K562 (cell line): ENCODE data around the gene TAL1. TPM values are rescaled to one million over a fixed set of nuclear protein-coding genes. Genes with fewer than 3 reads are reported as not detected.
A peak's percentile ranks its signal among the peaks of the same experiment; 100 is the strongest.

Source experiments
- CEBPB ChIP-seq: fragments of 450-650 bp; IDR thresholded peaks from 2 replicates; pipeline ENCODE4 v1.6.1; 2016; ENCODE audit warnings: missing genetic modification characterization, missing compliant biosample characterization
- CEBPZ ChIP-seq: fragments of 150-350 bp; IDR thresholded peaks from 2 replicates; pipeline ENCODE4 v1.6.1; 2014; ENCODE audit warnings: low read depth, mild to moderate bottlenecking, low read length, borderline replicate concordance
- DNMT1 ChIP-seq: fragments of 450-650 bp; IDR thresholded peaks from 2 replicates; pipeline ENCODE4 v1.6.1; 2016; ENCODE audit warnings: antibody characterized with exemption, mild to moderate bottlenecking
- FOXM1 ChIP-seq, 2 experiments: fragments of 450-650 bp in 1 of 2; sonication (generic) in 1 of 2; formaldehyde crosslinking in 1 of 2; IDR thresholded peaks; 2 replicates each; pipeline versions ENCODE4 v1.6.1 to v1.9.0; 2017 to 2022; ENCODE audit warnings: low read depth in 2 of 2, mild to moderate bottlenecking in 2 of 2, missing genetic modification reagents in 1 of 2, moderate library complexity in 1 of 2
- GATAD2A ChIP-seq: fragments of 450-650 bp; IDR thresholded peaks from 2 replicates; pipeline ENCODE4 v1.6.1; 2017
- HLTF ChIP-seq: fragments of 450-650 bp; IDR thresholded peaks from 2 replicates; pipeline ENCODE4 v1.6.1; 2016
- HMG20B ChIP-seq: fragments of 250-450 bp; sonication (Bioruptor Pico); IDR thresholded peaks from 2 replicates; pipeline ENCODE4 v1.5.0; 2021; ENCODE audit warnings: mild to moderate bottlenecking
- IRF2 ChIP-seq: sonication (generic); formaldehyde crosslinking; IDR thresholded peaks from 2 replicates; pipeline ENCODE4 v1.8.1; 2022; ENCODE audit warnings: mild to moderate bottlenecking, missing genetic modification reagents
- JUND ChIP-seq, 2 experiments: IDR thresholded peaks; 2 replicates in 1 of 2; 3 replicates in 1 of 2; pipeline ENCODE4 v1.6.1; 2011; ENCODE audit warnings: borderline replicate concordance in 2 of 2, low read depth in 2 of 2, low read length in 2 of 2, improper control_type of control experiment in 1 of 2, missing biosample characterization in 1 of 2, missing genetic modification characterization in 1 of 2, missing genetic modification reagents in 1 of 2
- MCM2 ChIP-seq: fragments of 450-650 bp; IDR thresholded peaks from 2 replicates; pipeline ENCODE4 v1.6.1; 2017; ENCODE audit warnings: low read depth, mild to moderate bottlenecking
- PURB ChIP-seq: sonication (generic); formaldehyde crosslinking; IDR thresholded peaks from 2 replicates; pipeline ENCODE4 v1.9.0; 2021; ENCODE audit warnings: low read depth, mild to moderate bottlenecking, missing genetic modification reagents
- RBFOX2 ChIP-seq: fragments of 200-400 bp; formaldehyde crosslinking; IDR thresholded peaks from 2 replicates; pipeline ENCODE4 v1.6.1; 2017; ENCODE audit warnings: low read depth, mild to moderate bottlenecking, low read length, moderate library complexity
- SETDB1 ChIP-seq: IDR thresholded peaks from one replicate; pipeline ENCODE4 v1.6.1; 2012; ENCODE audit warnings: low read length, control low read depth, inconsistent platforms
- SMAD4 ChIP-seq: fragments of 250-450 bp; sonication (Bioruptor Pico); conservative IDR thresholded peaks from 2 replicates; pipeline ENCODE4 v1.8.0; 2021; ENCODE audit warnings: inconsistent platforms, mild to moderate bottlenecking, moderate library complexity
- TCF3 ChIP-seq: sonication (generic); formaldehyde crosslinking; IDR thresholded peaks from 2 replicates; pipeline ENCODE4 v1.4.0; 2020; ENCODE audit warnings: mild to moderate bottlenecking, missing genetic modification reagents
- THAP7 ChIP-seq: fragments of 250-450 bp; sonication (Bioruptor Pico); IDR thresholded peaks from 2 replicates; pipeline ENCODE4 v1.5.0; 2021
- TRIM24 ChIP-seq, 2 experiments: fragments of 450-650 bp; IDR thresholded peaks; 2 replicates each; pipeline ENCODE4 v1.6.1; 2016
- ZBTB9 ChIP-seq: fragments of 450-650 bp; formaldehyde crosslinking; IDR thresholded peaks from 2 replicates; pipeline ENCODE4 v1.4.0; 2020; ENCODE audit warnings: mild to moderate bottlenecking, moderate library complexity
- ZNF121 ChIP-seq: sonication (generic); formaldehyde crosslinking; conservative IDR thresholded peaks from 2 replicates; pipeline ENCODE4 v1.8.0; 2022; ENCODE audit warnings: missing genetic modification reagents
- ZNF232 ChIP-seq: sonication (generic); formaldehyde crosslinking; IDR thresholded peaks from 2 replicates; pipeline ENCODE4 v1.8.0; 2022; ENCODE audit warnings: mild to moderate bottlenecking, missing genetic modification reagents
- ZNF277 ChIP-seq: fragments of 250-450 bp; sonication (Bioruptor Pico); IDR thresholded peaks from 2 replicates; pipeline ENCODE4 v1.8.0; 2022; ENCODE audit warnings: inconsistent platforms, mild to moderate bottlenecking, moderate library complexity, borderline replicate concordance
- ZZZ3 ChIP-seq: fragments of 450-650 bp; IDR thresholded peaks from 2 replicates; pipeline ENCODE4 v1.6.1; 2016; ENCODE audit warnings: antibody characterized with exemption, mild to moderate bottlenecking, moderate library complexity
- polyA plus RNA-seq, 8 experiments: library from polyadenylated mRNA; depleted of rRNA in 4 of 8; stranded (reverse) in 5 of 8; unstranded in 3 of 8; fragments of >200 nt; fragmentation: Nextera tagmentation in 2 of 8; fragmentation: Illumina TruSeq in 1 of 8; extraction: Ambion mirVana in 2 of 8; extraction: Trizol in 1 of 8; gene quantifications; 2 replicates each; pipeline versions ENCODE4 v1.2.1 to v1.2.3, GENCODE V29; 2011 to 2014; ENCODE audit warnings: inconsistent platforms in 1 of 8, missing spikeins in 1 of 8
- total RNA-seq, 7 experiments: library from RNA; depleted of rRNA in 6 of 7; stranded (reverse); fragments of >200 nt in 6 of 7; fragmentation: Illumina TruSeq in 2 of 7; extraction: Trizol in 2 of 7; gene quantifications; 2 replicates each; pipeline versions ENCODE4 v1.2.1 to v1.2.3, GENCODE V29; 2011 to 2021; ENCODE audit warnings: low replicate concordance in 1 of 7

The TAL1 gene
- total and polyA plus RNA-seq, 9 of the 15 experiments (the other 6 are each of a cell fraction or from before 2014, with no cell fraction given): 18.5 to 106 (median 59.7) TPM

- TF ChIP-seq ZNF277 (CRISPR knock-in tag): no peak
- TF ChIP-seq SMAD4: peak; percentile 66
- TF ChIP-seq MCM2: no peak
- TF ChIP-seq GATAD2A: 0 out of 2 replicates have a peak, but pooled peaks have one; percentile 26
- TF ChIP-seq SETDB1: no peak
- 0 out of 2 replicates have a peak, but pooled peaks have one; percentile 3 for TF ChIP-seq FOXM1 (IDR thresholded peaks at IDR 0.05; ENCODE audit: low read depth)
- TF ChIP-seq FOXM1 (CRISPR knock-in tag; IDR thresholded peaks at IDR 0.05; ENCODE audit: low read depth): no peak
- TF ChIP-seq ZNF121 (CRISPR knock-in tag): no peak
- TF ChIP-seq TCF3 (CRISPR knock-in tag): peak; percentile 54
- TF ChIP-seq RBFOX2: peak; percentile 62
- TF ChIP-seq PURB (CRISPR knock-in tag): no peak
- TF ChIP-seq THAP7 (CRISPR knock-in tag): no peak
- peak; percentile 78 for TF ChIP-seq ZZZ3
- no peak for TF ChIP-seq CEBPZ
- TF ChIP-seq ZBTB9: no peak
- no peak for TF ChIP-seq HMG20B
- TF ChIP-seq IRF2: no peak
- no peak for TF ChIP-seq CEBPB (tag)
- no peak for TF ChIP-seq HLTF
- TF ChIP-seq TRIM24 (IDR thresholded peaks at IDR 0.05): peak in 1 of 2 experiments; percentile 37; a peak in 2 of 4 replicates
- TF ChIP-seq ZNF232 (CRISPR knock-in tag): no peak
- TF ChIP-seq JUND (IDR thresholded peaks at IDR 0.05; ENCODE audit: borderline replicate concordance, low read depth, low read length): no peak
- no peak for TF ChIP-seq JUND (tag; IDR thresholded peaks at IDR 0.05; ENCODE audit: borderline replicate concordance, low read depth, low read length)
- no peak for TF ChIP-seq DNMT1
These were observed 2.8 kb downstream of the TAL1 start (continued) for GRCh38 chr1:47229031-47229885.
